Hepatocyte (in vitro differentiated cells): ENCODE measurements around the gene CUL1.

Experiments
- EZH2 ChIP-seq: fragments of 200-600 bp; sonication (generic); IDR thresholded peaks from 2 replicates; pipeline ENCODE4 v1.6.1; 2016; ENCODE audit warnings: antibody characterized with exemption, mild to moderate bottlenecking, borderline replicate concordance
- TF ChIP-seq, protein P1 (sequence below): fragments of 200-600 bp; sonication (generic); IDR thresholded peaks from 2 replicates; pipeline ENCODE4 v1.5.1; 2016; ENCODE audit warnings: antibody characterized with exemption, mild to moderate bottlenecking; ENCODE audit not compliant: poor library complexity

DNA sequence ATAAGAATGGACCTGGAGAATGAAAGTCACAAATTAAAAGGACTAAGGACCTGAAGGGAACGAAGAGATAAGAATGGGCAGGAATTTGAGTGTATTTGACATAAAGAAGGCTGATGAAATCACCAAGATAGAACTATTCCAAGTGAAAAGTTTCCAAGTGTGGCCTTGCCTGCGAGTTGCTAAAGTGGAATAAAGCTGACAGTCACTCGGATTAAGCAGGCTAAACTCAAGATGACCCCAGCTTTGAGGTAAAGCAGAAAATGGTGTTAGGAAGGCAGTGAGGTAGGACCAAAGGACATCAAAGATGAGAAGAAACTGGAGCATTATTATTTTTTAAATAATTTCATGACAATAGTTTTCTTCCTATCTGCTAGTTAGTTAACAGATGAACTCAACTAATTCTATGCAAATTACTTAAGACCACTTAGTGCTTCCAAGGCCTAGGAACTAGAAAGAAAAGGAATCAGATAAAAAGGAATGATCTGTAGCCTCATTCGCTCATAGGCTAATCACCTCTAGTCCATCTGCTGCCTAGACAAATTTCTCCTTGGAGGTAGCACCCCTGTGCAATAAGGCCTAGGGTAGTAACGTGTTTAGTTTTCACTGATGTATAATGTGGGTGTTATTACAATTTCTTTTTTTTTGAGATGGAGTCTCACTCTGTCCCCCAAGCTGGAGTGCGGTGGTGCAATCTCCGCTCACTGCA, 150.8 kb downstream of the CUL1 start:
- TF ChIP-seq, protein P1, sequence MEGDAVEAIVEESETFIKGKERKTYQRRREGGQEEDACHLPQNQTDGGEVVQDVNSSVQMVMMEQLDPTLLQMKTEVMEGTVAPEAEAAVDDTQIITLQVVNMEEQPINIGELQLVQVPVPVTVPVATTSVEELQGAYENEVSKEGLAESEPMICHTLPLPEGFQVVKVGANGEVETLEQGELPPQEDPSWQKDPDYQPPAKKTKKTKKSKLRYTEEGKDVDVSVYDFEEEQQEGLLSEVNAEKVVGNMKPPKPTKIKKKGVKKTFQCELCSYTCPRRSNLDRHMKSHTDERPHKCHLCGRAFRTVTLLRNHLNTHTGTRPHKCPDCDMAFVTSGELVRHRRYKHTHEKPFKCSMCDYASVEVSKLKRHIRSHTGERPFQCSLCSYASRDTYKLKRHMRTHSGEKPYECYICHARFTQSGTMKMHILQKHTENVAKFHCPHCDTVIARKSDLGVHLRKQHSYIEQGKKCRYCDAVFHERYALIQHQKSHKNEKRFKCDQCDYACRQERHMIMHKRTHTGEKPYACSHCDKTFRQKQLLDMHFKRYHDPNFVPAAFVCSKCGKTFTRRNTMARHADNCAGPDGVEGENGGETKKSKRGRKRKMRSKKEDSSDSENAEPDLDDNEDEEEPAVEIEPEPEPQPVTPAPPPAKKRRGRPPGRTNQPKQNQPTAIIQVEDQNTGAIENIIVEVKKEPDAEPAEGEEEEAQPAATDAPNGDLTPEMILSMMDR = no peak
- TF ChIP-seq EZH2 = no peak
